Measurements from ENCODE around the gene DIAPH2. TPM values are rescaled to one million over a fixed set of nuclear protein-coding genes. Genes with fewer than 3 reads are reported as not detected.

The DIAPH2 gene
- total RNA-seq, 8 experiments from 2014 or later = 2.6 to 12.7 (median 3.9) TPM

- H3K27ac ChIP-seq = no peak overlapping the region
- 0 to 56% methylated on average over 1 of the region's 1 CpG; no CpG with 5 or more reads in 8 of the 10 experiments for WGBS, 10 experiments
- in situ Hi-C loops (cut with MboI; ENCODE audit: low pct_unique_long_range_greater_than_20kb in 2 of 9, low sequenced_read_pairs in 9 of 9, unreplicated experiment in 9 of 9) = no loop called here
- ATAC-seq (replicated peaks in 6 of 8) = no peak
- H3K4me3 ChIP-seq = no peak overlapping the region
- H3K4me1 ChIP-seq (replicated peaks in 1 of 2) = peaks cover 0 to 4% of the 10 kb centered on the region in 2 donors
Observed at GRCh38 chrX:97215186-97215585, 530.5 kb downstream of the DIAPH2 start.

GRCh38 chrX:97224148-97224547 is 539.5 kb downstream of the DIAPH2 start:
- H3K27ac ChIP-seq = no peak overlapping the region
- ATAC-seq (replicated peaks in 6 of 8) = no peak
- WGBS, 10 experiments = 30 to 100% (median 70%) methylated on average over 1 of the region's 1 CpG; no CpG with 5 or more reads in 6 of the 10 experiments
- H3K4me1 ChIP-seq (replicated peaks in 1 of 2) = peaks cover 0 to 4% of the 10 kb centered on the region in 2 donors
- in situ Hi-C loops (cut with MboI; ENCODE audit: low pct_unique_long_range_greater_than_20kb in 2 of 9, low sequenced_read_pairs in 9 of 9, unreplicated experiment in 9 of 9) = no loop called here
- H3K4me3 ChIP-seq = no peak overlapping the region

GRCh38 chrX:97229318-97229717 is 544.7 kb downstream of the DIAPH2 start:
- Histone ChIP-seq H3K4me3 (no peak overlapping the region), H3K27ac (no peak overlapping the region), H3K4me1 (replicated peaks in 1 of 2) (peaks cover 0 to 7% of the 10 kb centered on the region in 2 donors)
- ATAC-seq (replicated peaks in 6 of 8) = no peak
- in situ Hi-C loops (cut with MboI; ENCODE audit: low pct_unique_long_range_greater_than_20kb in 2 of 9, low sequenced_read_pairs in 9 of 9, unreplicated experiment in 9 of 9) = no loop called here

GRCh38 chrX:97230948-97231347 is 546.3 kb downstream of the DIAPH2 start:
- no peak for ATAC-seq (replicated peaks in 6 of 8)
- WGBS, 10 experiments = 20 to 72% (median 70%) methylated on average over 2 to 3 of the region's 3 CpGs; no CpG with 5 or more reads in 7 of the 10 experiments
- Histone ChIP-seq H3K4me1 (replicated peaks in 1 of 2) (peaks cover 0 to 7% of the 10 kb centered on the region in 2 donors), H3K27ac (no peak overlapping the region), H3K4me3 (no peak overlapping the region)
- in situ Hi-C loops (cut with MboI; ENCODE audit: low pct_unique_long_range_greater_than_20kb in 2 of 9, low sequenced_read_pairs in 9 of 9, unreplicated experiment in 9 of 9) = no loop called here

GRCh38 chrX:97234471-97235081 is 549.9 kb downstream of the DIAPH2 start:
- no peak overlapping the region for H3K4me3 ChIP-seq
- 56 to 100% (median 93%) methylated on average over 1 to 3 of the region's 3 CpGs; no CpG with 5 or more reads in 4 of the 10 experiments for WGBS, 10 experiments
- no peak for ATAC-seq (replicated peaks in 6 of 8)
- in situ Hi-C loops (cut with MboI; ENCODE audit: low pct_unique_long_range_greater_than_20kb in 2 of 9, low sequenced_read_pairs in 9 of 9, unreplicated experiment in 9 of 9) = no loop called here
- no peak overlapping the region for H3K27ac ChIP-seq
- H3K4me1 ChIP-seq (replicated peaks in 1 of 2) = no peaks in the 10 kb centered on the region

GRCh38 chrX:97238632-97239031 is 554.0 kb downstream of the DIAPH2 start:
- Histone ChIP-seq H3K4me1 (replicated peaks in 1 of 2) (no peaks in the 10 kb centered on the region), H3K4me3 (no peak overlapping the region), H3K27ac (no peak overlapping the region)
- in situ Hi-C loops (cut with MboI; ENCODE audit: low pct_unique_long_range_greater_than_20kb in 2 of 9, low sequenced_read_pairs in 9 of 9, unreplicated experiment in 9 of 9) = no loop called here
- ATAC-seq (replicated peaks in 6 of 8) = peak in 2 of 8 experiments; percentile 41 to 53
- 13 to 100% (median 50%) methylated on average over 1 to 5 of the region's 5 CpGs; no CpG with 5 or more reads in 2 of the 10 experiments for WGBS, 10 experiments

- ATAC-seq (replicated peaks in 6 of 8) = no peak
- Histone ChIP-seq H3K27ac (no peak overlapping the region), H3K4me1 (replicated peaks in 1 of 2) (no peaks in the 10 kb centered on the region), H3K4me3 (no peak overlapping the region)
- WGBS, 10 experiments = 29 to 83% (median 48%) methylated on average over 1 to 3 of the region's 3 CpGs; no CpG with 5 or more reads in 6 of the 10 experiments
- in situ Hi-C loops (cut with MboI; ENCODE audit: low pct_unique_long_range_greater_than_20kb in 2 of 9, low sequenced_read_pairs in 9 of 9, unreplicated experiment in 9 of 9) = no loop called here
Observed at GRCh38 chrX:97252111-97252510, 567.5 kb downstream of the DIAPH2 start.

GRCh38 chrX:97260679-97261078 is 576.0 kb downstream of the DIAPH2 start:
- no peaks in the 10 kb centered on the region for H3K4me1 ChIP-seq (replicated peaks in 1 of 2)
- no peak for ATAC-seq (replicated peaks in 6 of 8)
- 29 to 100% (median 87%) methylated on average over 1 to 5 of the region's 5 CpGs; no CpG with 5 or more reads in 2 of the 10 experiments for WGBS, 10 experiments
- no peak overlapping the region for H3K4me3 ChIP-seq
- H3K27ac ChIP-seq = no peak overlapping the region
- in situ Hi-C loops (cut with MboI; ENCODE audit: low pct_unique_long_range_greater_than_20kb in 2 of 9, low sequenced_read_pairs in 9 of 9, unreplicated experiment in 9 of 9) = no loop called here

- Histone ChIP-seq H3K4me3 (no peak overlapping the region), H3K4me1 (replicated peaks in 1 of 2) (peaks cover 5 to 7% of the 10 kb centered on the region in 2 donors), H3K27ac (no peak overlapping the region)
- ATAC-seq (replicated peaks in 6 of 8) = no peak
- in situ Hi-C loops (cut with MboI; ENCODE audit: low pct_unique_long_range_greater_than_20kb in 2 of 9, low sequenced_read_pairs in 9 of 9, unreplicated experiment in 9 of 9) = no loop called here
- WGBS, 10 experiments = 40 to 100% (median 66%) methylated on average over 1 to 2 of the region's 2 CpGs; no CpG with 5 or more reads in 5 of the 10 experiments
Observed at GRCh38 chrX:97266406-97267121, 581.9 kb downstream of the DIAPH2 start.

GRCh38 chrX:97267396-97268181 is 582.9 kb downstream of the DIAPH2 start:
- ATAC-seq (replicated peaks in 6 of 8) = no peak
- no peak overlapping the region for H3K4me3 ChIP-seq
- WGBS, 10 experiments = 31 to 86% (median 60%) methylated on average over 1 to 2 of the region's 4 CpGs; no CpG with 5 or more reads in 5 of the 10 experiments
- no peak overlapping the region for H3K27ac ChIP-seq
- in situ Hi-C loops (cut with MboI; ENCODE audit: low pct_unique_long_range_greater_than_20kb in 2 of 9, low sequenced_read_pairs in 9 of 9, unreplicated experiment in 9 of 9) = no loop called here
- peaks cover 5 to 7% of the 10 kb centered on the region in 2 donors for H3K4me1 ChIP-seq (replicated peaks in 1 of 2)

GRCh38 chrX:97268182-97268680 is 583.6 kb downstream of the DIAPH2 start:
- ATAC-seq (replicated peaks in 6 of 8) = no peak
- in situ Hi-C loops (cut with MboI; ENCODE audit: low pct_unique_long_range_greater_than_20kb in 2 of 9, low sequenced_read_pairs in 9 of 9, unreplicated experiment in 9 of 9) = no loop called here
- no peak overlapping the region for H3K27ac ChIP-seq
- no peak overlapping the region for H3K4me3 ChIP-seq
- peaks cover 5 to 7% of the 10 kb centered on the region in 2 donors for H3K4me1 ChIP-seq (replicated peaks in 1 of 2)
- WGBS, 10 experiments = 0 to 90% (median 40%) methylated on average over 1 to 2 of the region's 2 CpGs; no CpG with 5 or more reads in 4 of the 10 experiments

GRCh38 chrX:97284531-97284930 is 599.9 kb downstream of the DIAPH2 start:
- no peak for ATAC-seq (replicated peaks in 6 of 8)
- H3K4me3 ChIP-seq = no peak overlapping the region
- in situ Hi-C loops (cut with MboI; ENCODE audit: low pct_unique_long_range_greater_than_20kb in 2 of 9, low sequenced_read_pairs in 9 of 9, unreplicated experiment in 9 of 9) = no loop called here
- peaks cover 0 to under 1% of the 10 kb centered on the region in 2 donors for H3K4me1 ChIP-seq (replicated peaks in 1 of 2)
- 82 to 100% (median 95%) methylated on average over 1 to 4 of the region's 9 CpGs; no CpG with 5 or more reads in 6 of the 10 experiments for WGBS, 10 experiments
- H3K27ac ChIP-seq = no peak overlapping the region

- Histone ChIP-seq H3K27ac (peak overlapping the region in 1 of 2 donors; percentile 63), H3K4me3 (no peak overlapping the region), H3K4me1 (replicated peaks in 1 of 2) (peaks cover 4 to 9% of the 10 kb centered on the region in 2 donors)
- 18 to 60% (median 57%) methylated on average over 1 of the region's 1 CpG; no CpG with 5 or more reads in 7 of the 10 experiments for WGBS, 10 experiments
- ATAC-seq (replicated peaks in 6 of 8) = peak in 5 of 8 experiments; percentile 30 to 71 (median 45)
- in situ Hi-C loops (cut with MboI; ENCODE audit: low pct_unique_long_range_greater_than_20kb in 2 of 9, low sequenced_read_pairs in 9 of 9, unreplicated experiment in 9 of 9) = no loop called here
Observed at GRCh38 chrX:97290199-97290598, 605.6 kb downstream of the DIAPH2 start.
